DND-41 (cell line): ENCODE measurements around the gene FGFR2.
"Not testable (repeated sequence)": the region's sequence is repeated elsewhere in the genome, so short reads cannot be mapped to it uniquely, and the experiment has no call there.

Experiments used
- ATAC-seq: fragments of 200-7000 bp; cut with Tn5 transposase; 3 replicates; pipeline ENCODE4 v1.9.1; 2021; ENCODE audit warnings: low read depth; ENCODE audit not compliant: insufficient read depth
- DNase-seq: peaks from one replicate; pipeline ENCODE4 v3.0.0-alpha.2; 2020
- H2AFZ ChIP-seq: 2 replicates; pipeline ENCODE4 v1.6.0; 2012; ENCODE audit warnings: low read depth, low read length
- H3K27ac ChIP-seq: 2 replicates; pipeline ENCODE4 v1.5.1; 2012; ENCODE audit warnings: low read length, inconsistent platforms
- H3K27me3 ChIP-seq: fragments of 200-600 bp; sonication (generic); 2 replicates; pipeline ENCODE4 v1.6.0; 2012; ENCODE audit warnings: low read length, mild to moderate bottlenecking, inconsistent platforms; ENCODE audit not compliant: insufficient read depth, poor library complexity
- H3K36me3 ChIP-seq: 2 replicates; pipeline ENCODE4 v1.5.1; 2012; ENCODE audit warnings: low read length, inconsistent platforms; ENCODE audit not compliant: insufficient read depth
- H3K4me1 ChIP-seq: 2 replicates; pipeline ENCODE4 v1.5.1; 2012; ENCODE audit warnings: mild to moderate bottlenecking, low read length; ENCODE audit not compliant: insufficient read depth
- H3K4me2 ChIP-seq: 2 replicates; pipeline ENCODE4 v1.6.0; 2012; ENCODE audit warnings: mild to moderate bottlenecking, moderate library complexity, low read length, inconsistent platforms; ENCODE audit not compliant: insufficient read depth
- H3K4me3 ChIP-seq, 2 experiments: fragments of 200-600 bp in 1 of 2; shearing (Covaris generic) in 1 of 2; 2 replicates each; pipeline ENCODE4 v1.5.1; 2012 to 2016; ENCODE audit warnings: inconsistent platforms in 2 of 2, low read length in 2 of 2, mild to moderate bottlenecking in 2 of 2, low read depth in 1 of 2, moderate library complexity in 1 of 2
- H3K79me2 ChIP-seq: 2 replicates; pipeline ENCODE4 v1.6.0; 2012; ENCODE audit warnings: low read length, inconsistent platforms; ENCODE audit not compliant: insufficient read depth
- H3K9ac ChIP-seq: 2 replicates; pipeline ENCODE4 v1.6.0; 2012; ENCODE audit warnings: low read depth, mild to moderate bottlenecking, inconsistent platforms, low read length, moderate library complexity
- H3K9me3 ChIP-seq: 2 replicates; pipeline ENCODE4 v1.5.1; 2012; ENCODE audit warnings: low read length, moderate library complexity, mild to moderate bottlenecking, inconsistent platforms; ENCODE audit not compliant: insufficient read depth, severe bottlenecking
- H4K20me1 ChIP-seq: 2 replicates; pipeline ENCODE4 v1.6.0; 2012; ENCODE audit warnings: low read length; ENCODE audit not compliant: insufficient read depth
- CTCF ChIP-seq: IDR thresholded peaks from 2 replicates; pipeline ENCODE4 v1.5.1; 2012; ENCODE audit warnings: borderline replicate concordance, low read length, moderate library complexity, mild to moderate bottlenecking; ENCODE audit not compliant: poor library complexity, severe bottlenecking; ENCODE audit errors: extremely low read depth
- EZH2 ChIP-seq: IDR thresholded peaks from 3 replicates; pipeline ENCODE4 v1.6.1; 2012; ENCODE audit warnings: borderline replicate concordance, low read depth, mild to moderate bottlenecking, moderate library complexity, low read length, inconsistent platforms; ENCODE audit not compliant: severe bottlenecking

FGFR2 gene

GRCh38 chr10:121522831-121523230, 75.4 kb downstream of the FGFR2 start:
- Histone ChIP-seq H3K4me2 (no peak overlapping the region), H4K20me1 (no peaks in the 10 kb centered on the region), H3K9ac (no peak overlapping the region), H2AFZ (no peak overlapping the region), H3K27me3 (no peaks in the 10 kb centered on the region), H3K4me1 (no peaks in the 10 kb centered on the region), H3K27ac (no peak overlapping the region), H3K4me3 (no peak overlapping the region), H3K9me3 (no peaks in the 10 kb centered on the region), H3K79me2 (no peaks in the 10 kb centered on the region), H3K36me3 (no peaks in the 10 kb centered on the region)
- no peak for TF ChIP-seq CTCF
- no peak for TF ChIP-seq EZH2
- ATAC-seq = no peak
- no peak for DNase-seq

- H3K9me3 ChIP-seq = no peaks in the 10 kb centered on the region
- no peak overlapping the region for H2AFZ ChIP-seq
- H3K4me3 ChIP-seq = no peak overlapping the region
- DNase-seq (no peak), ATAC-seq (no peak)
- H3K36me3 ChIP-seq = no peaks in the 10 kb centered on the region
- H4K20me1 ChIP-seq = no peaks in the 10 kb centered on the region
- no peaks in the 10 kb centered on the region for H3K4me1 ChIP-seq
- no peak for TF ChIP-seq EZH2
- no peak for TF ChIP-seq CTCF
- no peak overlapping the region for H3K9ac ChIP-seq
- no peak overlapping the region for H3K27ac ChIP-seq
- no peaks in the 10 kb centered on the region for H3K79me2 ChIP-seq
- no peaks in the 10 kb centered on the region for H3K27me3 ChIP-seq
- no peak overlapping the region for H3K4me2 ChIP-seq
Observed at GRCh38 chr10:121521794-121522556, 76.3 kb downstream of the FGFR2 start.

GRCh38 chr10:121520526-121520925, 77.7 kb downstream of the FGFR2 start:
- not testable (repeated sequence) for H3K4me2 ChIP-seq

GRCh38 chr10:121519901-121520493, 78.2 kb downstream of the FGFR2 start:
- no peak overlapping the region for H2AFZ ChIP-seq
- no peak overlapping the region for H3K4me2 ChIP-seq
- no peak overlapping the region for H3K9ac ChIP-seq
- H3K36me3 ChIP-seq = no peaks in the 10 kb centered on the region
- no peaks in the 10 kb centered on the region for H3K9me3 ChIP-seq
- no peak overlapping the region for H3K4me3 ChIP-seq
- TF ChIP-seq CTCF = no peak
- TF ChIP-seq EZH2 = no peak
- H3K27ac ChIP-seq = no peak overlapping the region
- no peaks in the 10 kb centered on the region for H3K27me3 ChIP-seq
- H3K4me1 ChIP-seq = no peaks in the 10 kb centered on the region
- no peaks in the 10 kb centered on the region for H4K20me1 ChIP-seq
- DNase-seq (no peak), ATAC-seq (no peak)
- H3K79me2 ChIP-seq = no peaks in the 10 kb centered on the region

More at GRCh38 chr10:121520526-121520925, 77.7 kb downstream of the FGFR2 start:
- H3K9ac ChIP-seq, H3K9me3 ChIP-seq, H3K4me1 ChIP-seq, H3K4me3 ChIP-seq, H3K36me3 ChIP-seq, H3K27me3 ChIP-seq, H2AFZ ChIP-seq, H4K20me1 ChIP-seq, ATAC-seq, H3K79me2 ChIP-seq, DNase-seq, H3K27ac ChIP-seq: not testable (repeated sequence)
